D341Med (cell line): ENCODE measurements around the gene ENDOG.

Experiments
- DNase-seq: peaks from one replicate; pipeline ENCODE4 v3.0.0; 2012; ENCODE audit warnings: low spot score

ENDOG gene

GRCh38 chr9:128800061-128800460 is 18.2 kb upstream of the ENDOG start:
- no peak for DNase-seq

- no peak for DNase-seq
These were observed 15.8 kb upstream of the ENDOG start for GRCh38 chr9:128802482-128802881.

GRCh38 chr9:128805661-128806060 is 12.6 kb upstream of the ENDOG start:
- DNase-seq = no peak

- DNase-seq = no peak
These were observed 10.5 kb upstream of the ENDOG start for GRCh38 chr9:128807827-128808226.

- DNase-seq = no peak
These were observed 9.8 kb upstream of the ENDOG start for GRCh38 chr9:128808543-128808942.

GRCh38 chr9:128809036-128809599 is 9.2 kb upstream of the ENDOG start:
- DNase-seq = no peak

GRCh38 chr9:128809831-128810230 is 8.5 kb upstream of the ENDOG start:
- DNase-seq = no peak

GRCh38 chr9:128810873-128811272 is 7.4 kb upstream of the ENDOG start:
- DNase-seq = no peak

- peak; percentile 79 for DNase-seq
These were observed 777 bp downstream of the ENDOG start for GRCh38 chr9:128818839-128819715.

- peak; percentile 73 for DNase-seq
These were observed 1.7 kb downstream of the ENDOG start for GRCh38 chr9:128819716-128820664.

- no peak for DNase-seq
These were observed 2.6 kb downstream of the ENDOG start for GRCh38 chr9:128820665-128821583.

GRCh38 chr9:128821584-128822406 is 3.5 kb downstream of the ENDOG start:
- no peak for DNase-seq

GRCh38 chr9:128822407-128823042 is 4.2 kb downstream of the ENDOG start:
- DNase-seq = no peak

GRCh38 chr9:128823362-128823902 is 5.1 kb downstream of the ENDOG start:
- DNase-seq = peak; percentile 9

- peak; percentile 20 for DNase-seq
These were observed 5.7 kb downstream of the ENDOG start for GRCh38 chr9:128823903-128824406.

- peak; percentile 17 for DNase-seq
These were observed 6.6 kb downstream of the ENDOG start for GRCh38 chr9:128824911-128825310.

GRCh38 chr9:128825923-128826700 is 7.8 kb downstream of the ENDOG start:
- DNase-seq = peak; percentile 6

GRCh38 chr9:128828267-128828666 is 10.0 kb downstream of the ENDOG start:
- DNase-seq = no peak
